H4 (cell line): ENCODE results near the gene GPR55. TPM values are rescaled to one million over a fixed set of nuclear protein-coding genes. Genes with fewer than 3 reads are reported as not detected.

Source experiments
- DNase-seq: peaks from one replicate; pipeline ENCODE4 v3.0.0-alpha.2; 2015; ENCODE audit warnings: low spot score
- total RNA-seq: library from RNA; depleted of rRNA; stranded (reverse); fragments of >200 nt; shearing (Covaris generic); gene quantifications from 2 replicates; pipeline ENCODE4 v1.2.3, GENCODE V29; 2014

Gene GPR55
- total RNA-seq, 1 experiment from 2014 or later = 0.87 TPM

GRCh38 chr2:230934231-230935129 is 9.4 kb upstream of the GPR55 start:
- DNase-seq = no peak

DNA sequence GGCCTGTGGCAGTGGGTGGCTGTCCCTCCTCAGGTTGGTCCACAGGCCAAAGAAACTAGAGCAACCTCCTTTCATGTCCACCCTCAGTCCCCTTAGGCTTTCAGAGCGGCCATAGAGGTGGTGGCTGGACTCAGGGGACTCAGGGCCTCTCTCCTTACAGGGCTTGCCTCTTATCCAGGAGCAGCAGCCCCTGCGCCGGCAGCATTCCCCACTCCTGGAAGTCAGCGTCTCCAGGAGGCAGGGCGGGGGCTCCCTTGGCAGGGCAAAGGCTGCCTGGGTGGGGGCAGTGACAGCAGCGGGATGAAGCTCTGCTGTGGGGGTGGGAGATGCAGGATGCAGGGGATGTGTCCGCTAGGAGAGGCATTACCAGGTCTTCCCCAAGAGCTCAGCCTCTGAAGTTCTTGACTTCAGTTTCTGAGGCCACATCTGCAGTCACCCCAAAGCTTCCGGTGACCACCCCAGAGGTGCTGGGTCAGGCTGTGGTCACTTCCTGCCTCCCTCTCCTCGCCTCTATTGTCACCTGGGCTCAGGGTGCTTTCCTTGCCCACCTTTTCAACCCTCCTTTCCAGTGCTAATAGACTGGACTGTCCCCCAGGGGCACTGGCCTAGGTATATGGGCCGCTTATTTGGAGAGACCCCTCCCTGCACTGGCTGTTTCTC is 8.6 kb upstream of the GPR55 start:
- no peak for DNase-seq

DNA sequence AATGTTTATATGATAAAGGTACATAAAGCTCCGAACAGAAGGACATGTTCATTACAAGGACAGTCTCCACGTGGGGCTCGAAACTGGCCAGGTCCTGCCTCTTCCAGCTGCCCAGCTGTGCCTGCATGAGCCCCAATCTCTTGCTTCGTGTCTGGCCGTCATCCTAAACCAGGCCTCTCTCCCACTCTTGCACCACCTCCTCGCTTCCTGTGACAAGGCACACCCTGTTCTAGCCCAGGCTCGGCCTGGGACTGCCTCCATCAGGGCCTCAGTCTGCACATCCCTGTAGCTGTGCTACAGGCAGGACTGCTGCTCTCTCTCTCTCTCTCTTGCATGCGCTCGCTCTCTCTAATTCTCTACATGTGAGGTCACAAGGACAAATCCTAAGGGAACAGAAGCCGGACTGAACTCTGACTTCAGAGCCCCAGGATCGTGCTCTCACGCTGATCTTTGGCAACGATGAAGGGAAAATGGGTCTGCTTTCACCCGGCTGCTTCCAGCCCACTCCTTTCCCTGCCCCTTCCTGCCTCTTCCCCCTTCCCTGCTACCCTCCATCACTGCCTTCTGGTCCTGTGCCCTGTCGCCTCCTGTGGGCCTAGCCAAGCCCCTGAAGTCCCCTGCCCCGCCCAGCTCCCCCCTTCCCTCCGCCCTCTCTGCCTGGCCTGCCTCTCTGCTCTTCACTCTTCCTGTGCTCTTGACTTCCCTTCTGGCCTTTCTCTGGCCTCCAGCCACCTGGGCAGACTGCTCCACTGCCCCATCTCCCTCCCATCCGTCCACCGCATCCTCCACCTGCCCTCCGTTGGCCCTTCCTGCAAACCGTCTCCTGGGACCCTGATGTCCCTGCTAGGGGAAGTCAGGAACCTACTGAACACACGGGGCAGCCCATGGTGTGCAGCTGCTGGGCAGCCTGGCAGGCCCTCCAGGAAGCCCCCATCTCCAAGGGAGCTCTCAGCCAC is 7.8 kb upstream of the GPR55 start:
- DNase-seq = no peak

DNA sequence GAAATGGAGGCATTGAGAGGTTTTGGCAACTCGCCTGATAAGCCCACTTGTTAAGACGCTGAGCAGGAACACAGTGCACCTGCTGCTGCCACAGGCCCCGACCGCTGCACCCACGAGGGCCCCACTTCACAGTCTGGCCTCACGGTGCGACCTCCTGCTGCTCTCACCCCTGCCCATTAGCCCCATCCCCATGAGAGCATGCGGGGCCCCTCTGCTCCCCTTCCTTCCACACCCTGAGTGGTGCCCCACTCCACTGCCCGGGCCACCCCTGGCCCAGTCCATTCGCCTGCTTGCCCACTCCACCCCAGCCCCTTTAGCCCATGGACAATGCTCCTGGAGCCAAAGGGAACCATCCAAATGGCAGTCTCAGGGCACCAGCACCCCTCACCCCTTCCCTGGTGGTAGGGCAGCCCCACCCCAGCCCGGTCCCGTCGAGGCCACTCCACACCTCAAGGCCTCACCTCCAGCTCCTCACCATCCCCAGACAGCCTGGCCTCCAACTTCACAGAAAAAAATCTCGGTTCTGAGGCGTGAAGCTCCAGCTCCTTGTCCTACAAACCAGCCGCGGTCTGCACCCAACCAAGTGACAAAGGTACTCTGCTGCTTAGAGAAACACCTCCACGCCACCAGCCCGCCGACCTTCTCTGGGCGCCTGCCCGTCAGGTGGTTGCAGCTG is 6.7 kb upstream of the GPR55 start:
- no peak for DNase-seq

DNA sequence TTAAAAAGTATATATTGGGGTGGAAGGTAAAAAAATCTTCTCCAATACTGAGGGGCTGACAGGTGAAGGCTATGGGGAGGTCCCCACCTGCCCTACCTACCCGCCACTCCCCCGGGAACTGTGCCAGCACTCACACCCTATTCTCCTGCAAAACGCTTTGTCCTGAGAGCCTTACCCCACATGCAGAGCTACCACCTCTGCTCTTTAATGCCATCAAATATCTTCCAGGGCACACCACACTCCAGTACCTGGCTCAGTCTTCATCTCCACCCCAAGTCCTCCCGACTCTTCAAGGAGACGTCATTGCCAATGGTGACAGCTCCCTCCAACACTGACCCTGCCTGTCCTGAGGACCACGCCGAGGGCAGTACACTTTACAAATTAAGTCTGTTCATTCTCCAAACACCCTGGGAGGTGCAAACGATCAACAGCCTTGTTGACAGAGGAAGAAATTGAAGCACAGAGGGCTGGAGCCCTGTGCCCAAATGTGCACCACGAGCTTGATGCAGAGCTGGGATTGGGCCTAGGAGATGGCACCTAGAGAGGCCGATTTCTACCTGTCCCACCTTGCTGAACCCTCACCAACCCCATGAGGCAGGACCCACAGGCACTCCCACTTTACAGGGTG is 6.0 kb upstream of the GPR55 start:
- DNase-seq = no peak

DNA sequence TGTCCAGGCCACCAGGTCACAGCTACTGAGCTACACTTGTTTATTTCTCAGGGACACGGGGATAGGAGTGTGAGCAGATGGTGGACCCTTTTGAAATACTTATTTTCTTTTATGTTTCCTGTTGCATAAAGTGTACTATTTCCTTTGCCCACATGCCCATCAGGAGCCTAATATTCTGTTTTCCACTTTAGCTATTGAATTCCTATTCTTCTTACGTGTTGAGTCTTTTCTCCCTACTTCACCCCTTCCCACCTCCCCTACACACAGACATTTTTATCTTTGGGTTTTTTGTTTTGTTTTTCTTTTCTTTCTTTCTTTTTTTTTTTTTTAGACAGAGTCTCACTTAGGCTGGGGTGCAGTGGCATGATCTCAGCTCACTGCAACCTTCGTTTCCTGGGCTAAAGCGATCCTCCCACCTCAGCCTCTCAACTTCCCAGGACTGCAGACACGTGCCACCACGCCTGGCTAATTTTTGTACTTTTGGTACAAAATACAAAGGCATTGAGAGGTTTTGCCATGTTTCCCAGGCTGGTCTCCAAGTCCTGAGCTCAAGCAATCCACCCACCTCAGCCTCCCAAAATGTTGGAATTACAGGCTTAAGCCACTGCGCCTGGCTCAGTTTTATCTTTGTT is 5.2 kb upstream of the GPR55 start:
- DNase-seq = no peak

DNA sequence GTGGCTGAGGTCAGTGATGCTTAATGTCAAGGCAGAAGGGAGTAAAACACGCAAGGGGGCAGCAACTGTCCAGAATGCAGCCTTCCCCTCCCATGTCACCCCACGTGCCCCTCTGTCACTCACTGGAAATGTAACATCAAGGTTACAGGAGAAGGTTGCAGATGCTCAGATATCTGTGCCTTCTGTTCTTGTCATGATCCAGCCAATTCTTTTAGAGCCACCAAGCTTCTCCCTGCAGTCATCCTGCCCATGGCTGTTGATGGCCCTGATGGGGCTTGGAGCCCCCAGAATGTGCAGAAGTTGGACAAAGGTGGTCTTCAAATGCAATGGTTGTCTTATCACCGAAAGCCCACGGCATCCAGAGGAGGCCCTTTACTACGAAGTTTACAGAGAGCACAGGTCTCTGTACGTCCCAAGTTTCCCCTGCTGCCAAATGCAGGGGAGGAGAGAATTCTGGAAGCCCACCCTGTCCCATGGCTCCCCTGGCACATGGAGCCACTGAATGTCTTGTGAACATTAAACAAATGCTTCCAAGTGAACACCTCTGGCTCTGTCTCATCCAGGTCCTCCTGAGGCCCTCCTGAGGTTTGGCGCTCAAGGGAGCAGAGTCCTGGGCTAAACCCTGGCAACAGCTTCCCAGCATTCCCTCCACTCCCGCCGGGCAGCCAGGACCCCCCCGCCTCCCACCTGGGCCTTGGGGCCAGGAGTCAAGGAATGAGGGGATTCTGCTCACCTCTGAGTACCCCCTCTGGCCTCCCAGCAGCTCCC is 4.5 kb upstream of the GPR55 start:
- DNase-seq = no peak

- DNase-seq = no peak
These were observed 3.8 kb upstream of the GPR55 start for GRCh38 chr2:230928701-230929380.

DNA sequence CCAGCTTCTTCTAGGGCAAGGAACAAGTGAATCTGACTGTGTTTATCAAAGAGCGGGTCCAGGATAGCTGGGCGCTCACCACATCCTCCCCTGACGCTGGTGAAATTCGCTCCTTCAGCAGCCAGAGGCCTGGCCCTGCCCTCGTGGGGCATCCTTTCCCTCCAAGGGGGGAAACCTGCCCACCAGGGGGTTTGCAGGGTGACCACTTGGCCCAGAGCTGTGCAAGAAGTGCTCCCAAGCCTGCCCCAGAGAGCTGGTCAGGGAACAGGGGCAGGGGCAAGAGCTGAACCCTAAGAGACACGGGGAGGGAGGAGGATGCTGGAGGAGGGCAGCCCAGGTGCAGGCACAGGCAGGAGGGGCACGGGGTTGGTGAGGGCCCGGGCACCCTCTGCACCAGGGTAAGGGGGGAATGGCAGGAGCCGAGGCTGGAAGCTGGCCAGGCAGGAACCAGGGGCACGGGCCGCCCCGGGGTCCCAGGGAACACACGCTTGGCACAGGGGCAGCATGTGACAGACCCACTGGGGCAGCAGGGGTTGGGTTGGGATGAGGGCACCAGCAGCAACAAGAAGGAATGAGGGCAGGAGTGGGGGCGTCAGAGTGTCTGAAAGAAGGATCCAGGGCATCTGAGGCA is 2.8 kb upstream of the GPR55 start:
- no peak for DNase-seq

DNA sequence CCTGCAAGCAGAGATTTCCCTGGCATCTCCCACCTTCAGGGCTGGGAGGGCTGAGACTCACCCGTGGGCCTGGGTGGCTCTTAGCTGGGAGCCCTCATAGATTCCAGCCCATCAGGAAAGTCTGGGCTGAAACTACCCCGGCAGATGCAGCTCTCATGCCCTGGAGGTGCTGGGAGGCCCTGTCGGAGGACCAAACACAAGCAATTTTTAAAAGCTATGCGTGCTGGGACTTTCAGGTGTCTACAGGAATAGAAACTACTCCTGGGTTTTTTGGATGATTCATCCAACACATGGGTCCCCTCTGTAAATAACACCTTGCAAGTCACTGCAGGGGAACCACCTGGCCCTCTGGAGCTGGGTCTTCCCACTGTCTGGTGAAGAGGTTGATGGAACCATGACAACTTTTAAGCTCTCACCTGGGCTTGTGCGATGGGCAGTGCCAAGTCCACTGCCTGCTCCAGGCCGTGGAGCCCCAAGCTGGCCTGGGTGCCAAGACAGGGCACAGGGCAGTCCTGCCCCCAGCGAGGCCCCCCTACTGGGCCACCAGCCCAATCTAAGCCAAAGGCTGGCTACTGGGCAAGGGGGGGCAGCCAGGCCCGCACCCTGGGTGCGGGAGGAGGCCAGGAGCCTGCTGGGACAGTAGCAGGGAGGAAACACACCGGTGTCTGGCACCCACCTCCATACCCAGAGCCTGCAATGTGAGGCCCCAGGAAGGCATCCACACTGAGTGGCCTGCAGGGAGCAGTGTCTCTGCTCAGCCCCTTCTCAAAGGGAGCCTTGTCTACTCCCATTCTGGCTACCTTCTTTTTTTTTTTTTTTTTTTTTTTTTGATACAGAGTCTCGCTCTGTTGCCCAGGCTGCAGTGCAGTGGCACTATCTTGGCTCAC is 1.1 kb upstream of the GPR55 start:
- DNase-seq = no peak

DNA sequence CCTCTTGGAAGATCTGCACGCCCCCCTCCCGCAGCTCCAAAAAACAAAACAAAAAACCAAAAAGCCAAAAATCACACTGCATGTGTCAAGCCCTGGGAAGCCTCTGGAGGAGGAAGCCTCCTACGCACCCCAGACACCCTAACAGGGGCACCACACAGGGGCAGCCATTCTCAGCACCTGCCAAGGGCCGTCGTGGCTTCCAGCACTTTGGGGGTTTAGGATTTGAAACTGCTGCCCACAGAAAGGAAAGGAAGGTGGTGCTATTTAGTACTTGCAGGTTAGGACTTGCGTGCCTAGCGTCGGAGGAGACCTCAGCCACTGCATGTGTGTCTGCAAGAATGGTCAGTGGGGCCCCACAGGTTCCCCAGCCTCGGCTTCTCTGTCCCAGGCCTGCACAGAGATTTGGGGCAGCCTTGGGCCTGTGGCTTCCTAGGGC is 419 bp upstream of the GPR55 start:
- no peak for DNase-seq

- no peak for DNase-seq
These were observed 961 bp downstream of the GPR55 start for GRCh38 chr2:230924092-230924469.

GRCh38 chr2:230922951-230923717 is 1.9 kb downstream of the GPR55 start:
- DNase-seq = no peak

DNA sequence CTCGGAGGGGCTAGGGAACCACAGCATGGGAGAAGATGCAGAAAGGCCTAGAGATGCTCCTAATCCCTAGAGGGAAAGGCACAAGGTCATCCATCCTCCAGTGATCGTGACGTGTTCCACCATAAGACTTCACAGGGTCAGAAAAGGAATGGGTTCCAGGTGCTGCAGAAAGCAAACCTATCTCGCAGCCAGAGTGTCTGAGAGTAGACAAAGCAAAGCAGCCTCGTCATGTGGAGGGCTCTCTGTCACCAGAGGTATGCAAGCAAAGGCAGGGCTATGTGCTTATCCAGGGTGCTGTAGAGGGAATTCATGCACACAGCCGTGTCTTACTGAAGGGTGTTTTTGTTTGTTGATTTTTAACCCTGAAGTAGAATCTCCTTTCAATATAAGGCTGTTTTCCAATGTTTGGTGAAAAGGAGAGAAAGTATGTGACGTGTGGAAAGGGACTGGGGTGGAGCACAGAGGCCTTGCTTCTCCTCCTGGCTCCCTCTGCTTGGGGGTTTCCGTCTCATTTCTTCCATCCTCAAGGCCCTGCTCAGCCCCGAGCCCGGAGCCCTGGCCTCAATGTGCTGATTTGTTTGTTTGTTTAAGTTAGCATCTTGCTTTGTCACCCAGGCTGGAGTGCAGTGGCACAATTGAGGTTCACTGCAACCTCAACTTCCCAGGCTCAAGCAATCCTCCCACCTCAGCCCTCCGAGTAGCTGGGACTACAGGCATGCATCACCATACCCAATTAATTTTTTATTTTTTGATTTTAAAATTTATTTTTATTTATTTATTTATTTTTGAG is 3.0 kb downstream of the GPR55 start:
- no peak for DNase-seq

DNA sequence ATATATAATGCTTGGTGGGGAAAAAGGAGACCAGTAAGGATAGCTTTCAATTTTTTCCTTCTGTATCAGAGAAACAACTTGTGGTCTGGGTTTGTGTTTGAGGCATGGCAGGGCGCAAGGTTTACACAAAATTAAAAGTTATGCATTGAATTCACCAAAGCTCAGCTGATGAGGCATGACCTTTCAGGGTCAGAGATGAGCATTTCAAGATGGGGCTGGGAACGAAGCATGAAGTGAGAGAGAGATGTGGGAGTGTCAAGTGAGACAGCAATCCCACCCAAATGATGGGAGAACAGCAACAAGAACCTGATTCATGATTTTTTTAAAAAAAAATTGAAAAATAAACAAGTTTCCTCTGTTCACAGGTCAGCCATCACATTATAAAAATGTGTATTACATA is 4.9 kb downstream of the GPR55 start:
- no peak for DNase-seq

DNA sequence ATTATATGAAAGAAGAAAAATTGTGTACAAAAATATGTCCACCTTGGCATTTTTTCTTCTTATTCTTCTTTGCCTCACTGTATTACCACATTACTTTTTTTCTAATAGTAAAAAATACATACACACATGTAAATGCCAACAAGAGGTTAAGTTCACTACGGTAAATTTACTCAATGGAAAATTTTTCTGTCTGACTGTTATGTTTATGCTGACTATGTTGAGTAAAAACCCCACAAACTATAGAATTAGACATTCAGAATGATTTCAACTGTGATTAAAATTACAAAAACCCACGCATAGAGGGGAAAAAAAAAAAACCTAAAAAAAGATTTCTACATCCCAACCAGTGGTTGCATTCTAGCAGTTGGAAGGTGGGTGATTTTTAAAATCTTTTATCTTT is 5.4 kb downstream of the GPR55 start:
- no peak for DNase-seq
